Mononuclear cell (primary cell): Measurements from ENCODE around the gene RNF213. TPM values are rescaled to one million over a fixed set of nuclear protein-coding genes. Genes with fewer than 3 reads are reported as not detected.
"Not testable (repeated sequence)": the region's sequence is repeated elsewhere in the genome, so short reads cannot be mapped to it uniquely, and the experiment has no call there.

Experiments
- H3K27me3 ChIP-seq: 2 replicates; pipeline ENCODE4 v1.6.0; 2011; ENCODE audit warnings: low read length, control low read depth; ENCODE audit not compliant: insufficient read depth
- H3K4me1 ChIP-seq: 2 replicates; pipeline ENCODE4 v1.5.1; 2011; ENCODE audit warnings: mild to moderate bottlenecking, low read length, control low read depth; ENCODE audit not compliant: insufficient read depth
- H3K4me3 ChIP-seq: 2 replicates; pipeline ENCODE4 v1.5.1; 2011; ENCODE audit warnings: mild to moderate bottlenecking, low read length, moderate library complexity
- H3K9me3 ChIP-seq: 2 replicates; pipeline ENCODE4 v1.5.1; 2011; ENCODE audit warnings: low read depth, mild to moderate bottlenecking, control low read depth, low read length
- total RNA-seq: library from RNA; depleted of rRNA; stranded (reverse); fragments of >200 nt; gene quantifications from one replicate; pipeline ENCODE4 v1.2.3, GENCODE V29; 2012

Gene RNF213
- total RNA-seq, 1 donor, result 234 TPM

DNA sequence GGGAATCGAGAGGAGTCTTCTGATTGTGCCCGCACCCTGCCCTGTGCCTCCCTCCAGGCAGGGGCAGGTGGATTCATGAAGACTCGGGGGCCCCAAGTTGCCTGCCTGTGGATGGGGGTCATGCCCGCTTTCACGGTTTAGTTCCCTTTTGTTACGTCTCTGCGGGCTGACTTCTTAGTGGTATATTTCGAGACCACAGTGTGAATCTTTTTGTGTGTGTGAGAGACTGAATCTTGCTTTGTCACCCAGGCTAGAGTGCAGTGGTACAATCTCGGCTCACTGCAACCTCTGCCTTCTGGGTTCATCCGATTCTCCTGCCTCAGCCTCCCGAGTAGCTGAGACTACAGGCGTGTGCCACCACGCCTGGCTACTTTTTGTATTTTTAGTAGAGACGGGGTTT is 18.1 kb upstream of the RNF213 start:
- Histone ChIP-seq H3K4me3 (no peak overlapping the region), H3K9me3 (no peaks in the 10 kb centered on the region), H3K27me3 (no peaks in the 10 kb centered on the region), H3K4me1 (no peaks in the 10 kb centered on the region)

GRCh38 chr17:80243526-80244433 is 16.9 kb upstream of the RNF213 start:
- Histone ChIP-seq H3K9me3 (no peaks in the 10 kb centered on the region), H3K4me1 (no peaks in the 10 kb centered on the region), H3K27me3 (no peaks in the 10 kb centered on the region), H3K4me3 (no peak overlapping the region)

DNA sequence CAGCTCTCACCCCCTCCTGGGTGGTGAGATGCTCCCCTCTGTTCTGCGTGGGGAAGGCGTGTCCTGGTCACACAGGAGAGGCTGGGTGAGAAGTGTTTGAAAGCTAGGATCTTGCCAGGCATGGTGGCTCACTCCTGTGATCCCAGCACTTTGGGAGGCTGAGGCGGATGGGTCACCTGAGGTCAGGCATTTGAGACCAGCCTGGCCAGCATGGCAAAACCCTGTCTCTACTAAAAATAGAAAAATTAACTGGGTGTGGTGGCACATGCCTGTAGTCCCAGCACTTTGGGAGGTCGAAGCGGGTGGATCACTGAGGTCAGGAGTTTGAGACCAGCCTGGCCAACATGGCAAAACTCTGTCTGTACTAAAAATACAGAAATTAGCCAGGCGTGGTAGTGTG is 16.2 kb upstream of the RNF213 start:
- not testable (repeated sequence) for H3K4me3 ChIP-seq

GRCh38 chr17:80244871-80245509 is 15.7 kb upstream of the RNF213 start:
- H3K4me1 ChIP-seq, result no peaks in the 10 kb centered on the region
- no peaks in the 10 kb centered on the region for H3K27me3 ChIP-seq
- H3K4me3 ChIP-seq, result no peak overlapping the region
- no peaks in the 10 kb centered on the region for H3K9me3 ChIP-seq

More for the DNA sequence above, 16.2 kb upstream of the RNF213 start:
- H3K4me1 ChIP-seq, H3K27me3 ChIP-seq, H3K9me3 ChIP-seq: not testable (repeated sequence)

GRCh38 chr17:80245566-80246265 is 14.9 kb upstream of the RNF213 start:
- Histone ChIP-seq H3K4me3 (no peak overlapping the region), H3K4me1 (no peaks in the 10 kb centered on the region), H3K27me3 (no peaks in the 10 kb centered on the region), H3K9me3 (no peaks in the 10 kb centered on the region)

- H3K27me3 ChIP-seq, result no peaks in the 10 kb centered on the region
- H3K4me1 ChIP-seq, result no peaks in the 10 kb centered on the region
- H3K4me3 ChIP-seq, result no peak overlapping the region
- H3K9me3 ChIP-seq, result no peaks in the 10 kb centered on the region
Observed at GRCh38 chr17:80246266-80246681, 14.4 kb upstream of the RNF213 start.

DNA sequence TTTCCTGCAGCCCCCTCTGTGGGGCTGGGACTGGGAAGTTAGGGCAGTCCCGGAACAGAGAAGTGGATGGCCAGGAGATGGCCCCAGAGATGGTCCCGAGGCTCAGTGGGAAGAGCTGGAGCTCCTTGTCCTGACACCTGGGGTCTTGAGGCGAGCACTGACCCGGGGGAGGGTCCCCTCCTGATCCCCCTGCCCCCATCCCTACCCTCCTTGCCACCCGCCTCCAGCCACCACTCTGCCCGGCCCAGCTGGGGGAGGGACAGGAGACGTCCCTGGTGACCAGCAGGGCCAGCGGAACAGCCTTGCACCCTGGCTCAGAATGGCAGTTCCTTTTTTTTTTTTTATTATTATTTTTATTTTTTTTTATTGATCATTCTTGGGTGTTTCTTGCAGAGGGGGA is 13.9 kb upstream of the RNF213 start:
- H3K4me1 ChIP-seq, result no peaks in the 10 kb centered on the region
- no peaks in the 10 kb centered on the region for H3K9me3 ChIP-seq
- no peak overlapping the region for H3K4me3 ChIP-seq
- no peaks in the 10 kb centered on the region for H3K27me3 ChIP-seq

DNA sequence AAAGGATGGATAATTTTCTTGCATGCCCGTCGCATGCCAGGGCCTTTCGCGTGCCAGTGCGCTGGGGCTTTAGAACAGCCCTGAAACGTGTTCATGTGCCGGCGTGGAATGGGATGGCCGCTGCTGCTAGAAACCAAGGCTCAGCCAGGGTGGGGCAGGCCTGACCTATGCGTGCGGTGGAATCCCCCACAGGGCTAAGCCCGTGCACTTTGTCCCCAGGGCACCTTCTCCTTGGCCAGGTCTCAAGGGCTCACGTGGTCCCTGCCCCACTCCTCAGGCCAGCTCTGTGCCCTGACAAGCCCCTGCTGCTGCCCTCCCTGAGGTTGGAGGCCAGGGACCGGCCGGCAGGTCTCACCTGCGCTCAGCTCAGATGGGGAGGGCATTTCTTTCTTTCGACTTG is 13.1 kb upstream of the RNF213 start:
- Histone ChIP-seq H3K4me3 (no peak overlapping the region), H3K27me3 (no peaks in the 10 kb centered on the region), H3K9me3 (no peaks in the 10 kb centered on the region), H3K4me1 (peaks cover under 1% of the 10 kb centered on the region)

- peaks cover 7% of the 10 kb centered on the region for H3K4me1 ChIP-seq
- no peaks in the 10 kb centered on the region for H3K27me3 ChIP-seq
- no peaks in the 10 kb centered on the region for H3K9me3 ChIP-seq
- no peak overlapping the region for H3K4me3 ChIP-seq
Observed at GRCh38 chr17:80248001-80248893, 12.4 kb upstream of the RNF213 start.

GRCh38 chr17:80248894-80249710 is 11.6 kb upstream of the RNF213 start:
- Histone ChIP-seq H3K4me1 (peaks cover 16% of the 10 kb centered on the region), H3K27me3 (no peaks in the 10 kb centered on the region), H3K4me3 (no peak overlapping the region), H3K9me3 (no peaks in the 10 kb centered on the region)

DNA sequence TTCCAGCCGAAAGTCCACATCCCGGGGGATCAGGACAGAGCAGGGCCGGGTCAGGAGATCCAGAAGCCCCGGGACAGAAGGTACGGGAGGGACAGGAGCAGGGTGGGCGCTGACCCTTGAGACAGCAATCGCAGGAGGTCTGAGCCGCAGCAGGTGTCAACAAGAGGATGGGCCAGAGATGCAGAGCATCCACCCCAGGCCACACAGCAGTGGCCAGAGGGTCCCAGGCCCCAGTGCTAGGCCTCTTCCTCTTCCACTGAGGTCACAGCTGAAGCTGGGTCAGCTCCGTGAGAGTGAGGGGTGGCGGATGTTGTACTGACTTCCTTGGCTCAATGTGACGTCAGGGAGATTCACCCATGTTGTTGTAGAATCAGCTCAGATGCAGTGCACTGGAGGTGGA is 8.7 kb upstream of the RNF213 start:
- Histone ChIP-seq H3K4me1 (peaks cover 35% of the 10 kb centered on the region), H3K9me3 (no peaks in the 10 kb centered on the region), H3K27me3 (no peaks in the 10 kb centered on the region), H3K4me3 (no peak overlapping the region)

GRCh38 chr17:80252871-80253270 is 7.8 kb upstream of the RNF213 start:
- Histone ChIP-seq H3K9me3 (no peaks in the 10 kb centered on the region), H3K27me3 (no peaks in the 10 kb centered on the region), H3K4me1 (peaks cover 35% of the 10 kb centered on the region), H3K4me3 (no peak overlapping the region)

DNA sequence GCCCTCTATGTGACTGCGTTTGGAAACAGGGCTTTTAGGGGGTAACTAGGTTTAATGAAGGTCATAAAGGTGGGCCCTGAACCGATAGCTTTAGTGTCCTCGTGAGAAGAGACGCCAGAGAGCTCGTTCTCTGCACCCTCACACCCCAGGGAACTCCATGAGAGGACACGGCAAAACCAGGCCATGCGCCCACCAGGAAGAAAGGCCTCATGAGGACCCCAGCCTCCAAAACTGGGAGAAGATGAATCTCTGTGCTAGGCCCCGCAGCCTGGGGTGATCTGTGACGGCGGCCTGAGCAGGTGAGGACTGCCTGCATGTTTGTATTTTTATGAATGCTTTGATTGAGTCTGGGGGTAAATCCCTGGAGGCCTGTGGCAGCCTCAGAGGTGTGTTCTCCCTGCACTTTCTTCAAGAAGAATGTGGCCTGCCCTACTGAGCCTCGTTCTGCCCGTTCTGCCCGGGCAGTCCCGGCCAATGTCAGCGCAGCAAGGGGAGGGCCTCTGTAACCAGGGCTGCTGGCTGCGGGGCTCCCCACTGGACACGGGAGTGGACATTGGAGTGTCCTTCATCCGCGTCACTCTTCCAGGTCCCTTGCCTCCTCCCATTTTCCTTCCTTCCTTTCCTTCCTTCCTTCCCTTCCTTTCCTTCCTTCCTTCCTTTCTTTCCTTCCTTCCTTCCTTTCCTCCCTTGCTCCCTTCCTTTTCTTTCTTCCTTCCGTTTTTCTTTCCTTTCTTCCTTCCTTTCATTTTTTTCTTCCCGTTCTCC is 6.8 kb upstream of the RNF213 start:
- Histone ChIP-seq H3K4me1 (peaks cover 36% of the 10 kb centered on the region), H3K27me3 (no peaks in the 10 kb centered on the region), H3K9me3 (no peaks in the 10 kb centered on the region), H3K4me3 (no peak overlapping the region)
